Left hindlimb (tissue), 1 donor: ENCODE data around the gene CEP295NL.
"Not testable (repeated sequence)": the region's sequence is repeated elsewhere in the genome, so short reads cannot be mapped to it uniquely, and the experiment has no call there.

Experiments
- DNase-seq: peaks from one replicate; pipeline ENCODE4 v3.0.0-alpha.2; 2018

The CEP295NL gene

GRCh38 chr17:78885956-78886355, 17.0 kb downstream of the CEP295NL start:
- no peak for DNase-seq

GRCh38 chr17:78884876-78885667, 17.9 kb downstream of the CEP295NL start:
- no peak for DNase-seq

DNA sequence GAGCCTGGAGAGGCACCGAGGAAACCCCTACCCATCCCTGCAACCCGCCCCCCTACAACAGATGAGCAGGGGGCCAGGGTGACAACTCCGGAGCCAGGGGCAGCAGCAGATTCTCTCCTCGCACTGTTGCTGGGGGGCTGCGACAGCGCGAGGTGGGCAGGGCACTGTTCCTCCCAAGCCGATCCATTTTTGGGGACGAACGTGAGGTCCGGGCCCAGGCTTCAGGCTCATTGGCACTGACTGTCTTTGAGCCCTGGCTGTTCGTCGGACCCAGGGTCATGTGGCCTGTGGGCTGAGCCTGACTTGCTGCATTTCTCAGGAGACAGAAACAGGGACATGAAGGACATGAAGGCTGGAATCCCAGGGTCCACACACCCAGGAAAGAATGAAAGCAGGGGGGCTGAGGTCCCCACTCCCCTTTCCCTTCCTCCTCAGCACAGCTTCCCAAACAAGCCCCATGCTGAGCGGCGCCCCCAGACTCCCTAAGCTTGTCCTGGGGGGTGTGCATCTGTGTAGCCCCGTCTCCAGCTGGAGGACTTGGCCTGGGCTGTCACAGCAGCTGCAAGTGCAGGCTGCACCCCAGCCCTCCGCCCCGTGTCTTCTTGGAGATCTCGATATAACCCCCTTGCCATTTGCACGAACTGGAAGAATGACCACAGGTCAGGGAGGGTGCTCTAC, 18.7 kb downstream of the CEP295NL start:
- DNase-seq: no peak

DNA sequence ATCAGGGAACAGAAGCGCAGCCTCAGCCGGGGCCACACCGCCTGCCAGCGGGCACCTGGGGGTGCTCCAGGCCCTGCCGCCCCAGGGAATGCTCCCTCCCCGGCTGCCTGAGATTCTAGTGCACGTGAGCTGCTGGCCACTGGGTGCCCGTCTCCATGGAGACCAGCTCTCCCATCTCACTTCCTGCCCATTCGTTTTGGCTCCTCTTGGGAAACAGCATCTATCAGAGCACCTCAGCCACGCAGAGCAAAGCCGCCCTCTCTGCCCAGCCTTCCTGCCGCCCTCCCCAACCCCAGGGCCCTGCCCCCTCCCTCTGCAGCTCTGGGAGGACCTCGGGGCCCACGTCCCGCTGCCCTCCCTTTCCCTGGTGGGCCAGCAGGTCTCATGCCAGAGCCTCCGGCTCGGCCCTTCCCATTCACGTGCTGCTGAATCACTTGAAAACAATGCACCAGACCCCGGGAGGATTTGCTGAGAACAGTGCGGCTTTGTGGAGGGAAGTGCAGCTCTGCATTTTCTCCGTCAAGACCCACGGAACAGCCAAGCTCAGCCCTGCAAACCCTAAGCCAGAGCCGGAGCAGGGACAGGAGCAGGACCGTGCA, 19.4 kb downstream of the CEP295NL start:
- peak; percentile 90 for DNase-seq

DNA sequence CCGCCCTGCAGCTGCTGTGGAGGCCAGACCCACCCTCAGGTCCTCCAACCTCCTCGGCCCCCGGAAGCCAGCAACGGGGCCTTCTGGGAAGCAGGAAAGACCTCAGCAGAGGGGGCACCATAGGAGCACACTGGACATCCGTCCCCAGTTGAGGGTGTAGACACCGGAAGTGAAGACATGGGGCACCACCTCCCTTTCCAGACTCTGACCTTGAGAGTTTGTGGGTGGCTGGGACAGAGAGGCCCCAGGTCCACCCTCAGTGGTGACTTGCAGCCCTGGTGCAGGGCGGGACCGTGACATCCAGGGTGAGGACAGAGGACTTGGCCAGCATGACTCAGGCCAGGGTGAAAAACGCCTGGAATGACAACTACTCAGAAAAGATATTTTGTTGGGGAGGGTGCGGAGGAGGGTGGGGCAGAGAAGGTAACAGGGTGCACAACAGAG, 19.9 kb downstream of the CEP295NL start:
- DNase-seq: peak; percentile 84

DNA sequence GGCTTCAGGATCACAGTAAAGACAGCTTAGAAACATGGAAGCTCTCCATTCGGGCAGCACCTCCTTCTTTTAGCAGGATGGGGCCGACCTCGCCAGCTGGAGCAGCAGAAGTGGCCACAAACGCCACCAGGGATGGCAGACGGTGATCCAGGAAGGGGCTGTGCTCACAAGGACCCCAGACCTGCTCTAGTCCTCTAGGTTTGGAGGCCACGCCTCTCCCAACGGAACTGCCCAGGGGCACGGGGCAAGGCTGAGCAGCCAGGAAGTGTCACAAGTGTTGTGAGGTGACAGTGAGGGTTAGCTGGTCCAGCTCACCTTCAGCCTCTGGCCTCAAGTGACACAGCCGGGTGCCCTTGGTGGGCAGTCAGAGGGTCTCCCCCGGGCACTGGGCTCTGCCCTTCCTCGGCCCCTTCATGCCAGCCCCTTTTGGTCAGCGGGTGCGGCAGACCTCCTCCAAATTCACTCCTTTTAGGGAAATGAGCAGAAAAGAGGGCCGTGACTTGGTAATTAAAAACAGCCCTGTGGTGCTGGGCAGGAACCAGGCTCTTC, 20.4 kb downstream of the CEP295NL start:
- no peak for DNase-seq

GRCh38 chr17:78879635-78880186, 23.3 kb downstream of the CEP295NL start:
- peak; percentile 94 for DNase-seq

DNA sequence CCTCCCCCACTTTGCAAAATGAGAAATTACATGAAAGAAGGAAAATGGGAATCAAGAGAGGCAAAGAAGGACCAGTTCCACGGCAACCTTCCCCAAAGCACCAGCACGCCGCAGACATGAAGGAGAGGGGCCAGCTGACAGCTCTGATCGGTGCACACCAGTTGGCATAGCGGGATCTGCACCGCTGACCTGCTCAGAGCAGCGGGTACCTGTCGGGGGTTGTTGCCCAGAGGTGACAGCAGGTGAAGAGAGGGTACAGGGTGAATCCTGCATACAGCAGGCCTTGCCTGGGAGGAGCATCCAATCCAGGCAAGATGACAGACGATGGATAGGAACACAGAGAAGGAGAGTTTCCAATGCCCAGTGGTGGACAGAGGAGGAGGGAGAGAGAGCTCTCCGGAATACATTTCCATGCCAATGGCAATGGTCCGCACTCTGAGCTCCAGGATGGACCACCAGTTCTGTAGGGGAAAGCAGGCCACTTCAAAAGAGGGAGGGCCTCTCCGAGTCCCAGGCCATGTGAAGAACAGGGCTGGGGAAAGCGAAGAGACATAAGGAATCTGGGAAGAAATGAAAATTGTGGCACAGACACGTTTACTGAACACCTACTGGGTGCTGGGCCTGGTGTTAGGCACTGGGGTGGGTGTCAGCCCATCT, 24.0 kb downstream of the CEP295NL start:
- no peak for DNase-seq

GRCh38 chr17:78878261-78878660, 24.7 kb downstream of the CEP295NL start:
- DNase-seq: no peak

DNA sequence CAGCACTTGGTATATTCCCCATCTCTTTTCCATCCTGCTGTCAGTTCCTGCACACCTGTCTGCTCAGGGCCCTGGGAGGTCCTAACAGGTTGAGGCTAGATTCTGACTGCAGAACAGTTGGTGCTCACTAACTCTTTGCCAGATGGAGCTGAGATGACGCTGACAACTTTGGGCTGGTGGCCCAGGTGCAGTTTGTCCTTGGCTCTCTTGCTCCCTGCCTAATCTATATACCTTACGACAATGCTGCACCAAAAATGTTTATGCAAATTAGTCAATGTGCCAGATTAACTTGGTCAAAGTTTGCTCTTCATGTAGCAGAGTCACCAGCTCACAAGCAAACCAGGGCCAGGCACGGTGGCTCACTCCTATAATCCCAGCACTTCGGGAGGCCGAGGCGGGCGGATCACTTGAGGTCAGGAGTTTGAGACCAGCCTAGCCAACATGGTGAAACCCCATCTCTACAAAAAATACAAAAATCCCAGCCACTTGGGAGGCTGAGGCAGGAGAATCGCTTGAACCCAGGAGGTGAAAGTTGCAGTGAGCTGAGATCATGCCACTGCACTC, 26.0 kb downstream of the CEP295NL start:
- not testable (repeated sequence) for DNase-seq

GRCh38 chr17:78876094-78876597, 26.9 kb downstream of the CEP295NL start:
- no peak for DNase-seq

GRCh38 chr17:78875363-78876093, 27.5 kb downstream of the CEP295NL start:
- DNase-seq: no peak

- peak; percentile 72 for DNase-seq
Observed at GRCh38 chr17:78873519-78874340, 29.3 kb downstream of the CEP295NL start.

DNA sequence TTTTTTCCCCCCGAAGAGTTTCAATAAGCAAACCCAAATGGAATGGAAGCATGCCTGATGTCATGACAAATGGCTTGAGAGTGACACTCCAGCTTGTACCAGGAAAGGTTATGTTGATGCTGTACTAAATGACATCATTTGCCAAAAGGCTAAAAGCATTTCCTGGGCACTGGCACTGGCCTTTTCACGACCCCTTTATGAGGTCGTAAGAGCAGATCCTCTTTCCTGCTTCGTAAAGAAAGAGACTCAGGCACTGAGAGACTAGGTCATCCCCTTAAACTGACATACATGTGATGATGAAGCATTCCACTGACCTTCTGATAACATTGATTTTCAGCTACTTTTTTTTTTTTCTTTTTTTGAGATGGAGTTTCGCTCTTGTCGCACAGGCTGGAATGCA, 30.5 kb downstream of the CEP295NL start:
- DNase-seq: no peak

DNA sequence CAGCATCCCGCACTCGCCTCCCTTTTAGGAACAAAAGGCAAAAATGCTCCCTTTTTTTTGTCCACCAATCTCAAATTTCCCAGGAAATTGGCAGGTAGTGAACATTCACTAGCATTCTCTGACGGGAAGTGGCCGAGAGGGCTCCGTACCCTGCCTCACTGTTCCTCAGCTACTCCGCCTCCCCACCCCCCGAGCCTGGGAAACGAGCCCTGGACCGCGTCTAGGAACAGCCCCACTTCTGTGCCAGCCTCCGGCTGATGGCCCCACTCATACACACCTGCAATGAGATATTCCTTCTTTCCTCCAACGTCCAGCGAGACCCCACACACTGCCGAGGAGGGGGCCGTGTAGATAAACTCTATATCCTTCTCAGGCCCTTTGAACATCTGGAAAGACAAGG, 32.4 kb downstream of the CEP295NL start:
- no peak for DNase-seq

DNA sequence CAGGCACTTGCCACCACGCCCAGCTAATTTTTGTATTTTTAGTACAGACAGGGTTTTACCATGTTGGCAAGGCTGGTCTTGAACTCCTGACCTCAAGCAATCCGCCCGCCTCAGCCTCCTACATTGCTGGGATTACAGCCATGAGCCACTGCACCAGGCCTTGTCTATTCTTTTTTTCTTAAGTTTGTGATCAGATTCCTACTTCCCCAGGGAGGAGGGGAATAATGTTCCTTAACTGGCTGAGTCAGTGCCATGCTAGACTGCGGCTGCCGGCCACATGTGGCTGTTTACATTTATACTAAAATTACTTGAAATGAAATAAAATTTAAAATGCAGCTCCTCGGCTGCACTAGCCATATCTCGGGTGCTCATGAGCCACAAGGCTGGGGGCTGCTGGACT, 34.6 kb downstream of the CEP295NL start:
- no peak for DNase-seq

DNA sequence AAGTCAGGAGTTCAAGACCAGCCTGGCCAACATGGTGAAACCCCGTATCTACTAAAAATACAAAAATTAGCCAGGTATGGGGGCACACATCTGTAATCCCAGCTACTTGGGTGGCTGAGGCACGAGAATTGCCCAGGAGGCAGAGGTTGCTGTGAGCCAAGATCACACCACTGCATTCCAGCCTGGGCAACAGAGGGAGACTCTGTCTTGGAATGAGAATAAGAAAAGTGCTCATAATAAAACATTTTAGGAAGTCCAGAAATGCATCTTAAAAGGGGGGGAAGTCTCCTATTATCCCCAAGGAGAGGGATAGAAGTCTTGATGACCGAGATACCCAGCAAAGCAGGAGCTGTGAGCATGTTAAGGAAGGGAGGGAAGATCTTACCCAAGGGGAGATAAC, 36.0 kb downstream of the CEP295NL start:
- DNase-seq: not testable (repeated sequence)

DNA sequence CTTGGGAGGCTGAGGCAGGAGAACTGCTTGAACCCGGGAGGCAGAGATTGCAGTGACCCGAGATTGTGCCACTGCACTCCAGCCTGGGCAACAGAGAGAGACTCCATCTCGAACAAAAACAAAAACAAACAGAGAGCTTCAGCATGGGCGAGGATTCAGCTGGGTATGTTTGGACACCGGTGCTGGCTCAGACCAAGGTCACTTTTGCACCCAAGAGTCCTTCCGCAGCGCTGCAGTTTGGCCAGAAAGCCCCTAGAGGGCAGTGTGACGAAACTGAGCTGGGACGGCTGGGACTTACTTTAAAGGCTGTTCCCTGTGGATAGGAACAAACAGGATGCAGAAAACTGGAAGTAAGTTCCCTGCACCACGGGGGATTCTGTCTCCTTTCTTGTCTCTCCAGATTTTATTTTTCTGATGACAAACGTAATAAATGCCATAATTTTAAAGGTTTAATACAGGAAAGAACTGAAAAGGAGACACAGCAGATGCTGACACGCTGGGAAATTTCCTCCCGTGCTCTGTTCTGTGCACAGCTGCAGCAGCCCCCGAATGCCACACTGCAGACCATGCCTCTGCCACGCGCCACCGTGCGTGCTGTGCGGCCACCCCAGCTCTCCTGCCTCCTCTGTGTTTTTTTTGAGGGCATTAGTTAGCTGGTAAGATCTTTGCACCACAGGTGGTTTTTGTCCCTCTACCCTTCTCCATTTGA, 37.2 kb downstream of the CEP295NL start:
- peak; percentile 72 for DNase-seq

- DNase-seq: no peak
Observed at GRCh38 chr17:78864117-78864516, 38.9 kb downstream of the CEP295NL start.
